ENCODE data around the gene HHAT. TPM values are rescaled to one million over a fixed set of nuclear protein-coding genes. Genes with fewer than 3 reads are reported as not detected.
"Not testable (repeated sequence)": the region's sequence is repeated elsewhere in the genome, so short reads cannot be mapped to it uniquely, and the experiment has no call there.

The HHAT gene
- total and polyA plus RNA-seq, 8 donors: under 0.01 to 5.8 (median 1.6) TPM

DNA sequence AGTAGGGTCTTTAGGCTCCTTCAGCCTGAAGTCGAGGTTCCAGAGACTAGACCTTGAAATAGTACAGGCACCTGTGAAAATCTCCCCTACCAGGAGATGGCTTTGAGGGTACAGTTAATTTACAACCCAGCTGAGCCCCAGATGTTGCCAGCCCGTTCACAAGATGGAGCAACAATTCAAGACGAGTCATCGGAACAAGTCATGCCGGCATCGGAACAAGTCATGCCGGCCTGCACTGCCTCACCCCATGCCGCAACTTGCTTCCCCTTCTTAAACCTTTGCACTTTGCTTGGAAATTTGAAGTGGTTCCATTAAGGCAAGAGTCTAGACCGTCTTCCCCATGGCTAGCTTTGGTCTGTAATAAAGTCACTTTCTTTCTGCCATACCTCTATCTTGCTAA lies 16.0 kb downstream of the HHAT start:
- H3K9me3 ChIP-seq: no peaks in the 10 kb centered on the region
- DNase-seq: no peak
- intact Hi-C loops (cut with DNase I; ENCODE audit: low total_unique reads): no loop called here
- H3K27ac ChIP-seq: no peak overlapping the region
- H3K36me3 ChIP-seq: peaks cover 0 to 5% (median 0%) of the 10 kb centered on the region in 4 donors
- no peak overlapping the region for H3K4me3 ChIP-seq
- 79 to 96% (median 93%) methylated on average over 7 to 9 of the region's 9 CpGs for WGBS, 5 donors
- peaks cover 0 to 20% (median 9%) of the 10 kb centered on the region in 4 donors for H3K4me1 ChIP-seq
- H3K27me3 ChIP-seq: no peaks in the 10 kb centered on the region
- TF ChIP-seq EP300 (IDR thresholded peaks at IDR 0.05): no peak
- TF ChIP-seq POLR2A (IDR thresholded peaks at IDR 0.05): no peak
- TF ChIP-seq, protein P1, sequence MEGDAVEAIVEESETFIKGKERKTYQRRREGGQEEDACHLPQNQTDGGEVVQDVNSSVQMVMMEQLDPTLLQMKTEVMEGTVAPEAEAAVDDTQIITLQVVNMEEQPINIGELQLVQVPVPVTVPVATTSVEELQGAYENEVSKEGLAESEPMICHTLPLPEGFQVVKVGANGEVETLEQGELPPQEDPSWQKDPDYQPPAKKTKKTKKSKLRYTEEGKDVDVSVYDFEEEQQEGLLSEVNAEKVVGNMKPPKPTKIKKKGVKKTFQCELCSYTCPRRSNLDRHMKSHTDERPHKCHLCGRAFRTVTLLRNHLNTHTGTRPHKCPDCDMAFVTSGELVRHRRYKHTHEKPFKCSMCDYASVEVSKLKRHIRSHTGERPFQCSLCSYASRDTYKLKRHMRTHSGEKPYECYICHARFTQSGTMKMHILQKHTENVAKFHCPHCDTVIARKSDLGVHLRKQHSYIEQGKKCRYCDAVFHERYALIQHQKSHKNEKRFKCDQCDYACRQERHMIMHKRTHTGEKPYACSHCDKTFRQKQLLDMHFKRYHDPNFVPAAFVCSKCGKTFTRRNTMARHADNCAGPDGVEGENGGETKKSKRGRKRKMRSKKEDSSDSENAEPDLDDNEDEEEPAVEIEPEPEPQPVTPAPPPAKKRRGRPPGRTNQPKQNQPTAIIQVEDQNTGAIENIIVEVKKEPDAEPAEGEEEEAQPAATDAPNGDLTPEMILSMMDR (IDR thresholded peaks at IDR 0.05): no peak

DNA sequence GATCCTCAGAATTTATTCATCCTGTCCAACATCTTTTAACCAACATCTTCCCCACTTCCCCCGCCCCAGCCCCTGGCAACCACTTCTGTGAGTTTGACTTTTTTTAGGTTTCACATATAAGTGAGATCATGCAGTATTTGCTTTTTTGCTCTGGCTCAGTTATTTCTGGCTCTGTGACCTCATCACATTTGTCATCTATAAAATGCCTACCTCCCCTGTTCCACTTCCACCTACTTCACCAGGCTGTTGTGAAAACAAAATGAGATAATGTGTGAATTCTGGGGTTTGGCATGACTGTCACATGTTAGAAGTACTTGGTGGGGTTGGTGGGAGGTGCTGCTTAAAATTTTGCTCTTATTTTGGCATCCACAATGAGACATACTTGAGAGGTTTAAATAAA lies 18.4 kb downstream of the HHAT start:
- peaks cover 0 to 13% (median 0%) of the 10 kb centered on the region in 4 donors for H3K36me3 ChIP-seq
- H3K4me1 ChIP-seq: peaks cover 0 to 8% (median 3%) of the 10 kb centered on the region in 4 donors
- no peaks in the 10 kb centered on the region for H3K27me3 ChIP-seq
- peak in 1 of 2 donors; percentile 50 for DNase-seq
- H3K4me3 ChIP-seq: no peak overlapping the region
- 91 to 100% (median 93%) methylated on average over 1 of the region's 1 CpG for WGBS, 5 donors
- TF ChIP-seq, protein P1 (IDR thresholded peaks at IDR 0.05): no peak
- TF ChIP-seq POLR2AphosphoS5 (IDR thresholded peaks at IDR 0.05): no peak
- no peak for TF ChIP-seq POLR2A (IDR thresholded peaks at IDR 0.05)
- no peak for TF ChIP-seq EP300 (IDR thresholded peaks at IDR 0.05)
- H3K27ac ChIP-seq: no peak overlapping the region
- no peaks in the 10 kb centered on the region for H3K9me3 ChIP-seq
- intact Hi-C loops (cut with DNase I; ENCODE audit: low total_unique reads): no loop called here

DNA sequence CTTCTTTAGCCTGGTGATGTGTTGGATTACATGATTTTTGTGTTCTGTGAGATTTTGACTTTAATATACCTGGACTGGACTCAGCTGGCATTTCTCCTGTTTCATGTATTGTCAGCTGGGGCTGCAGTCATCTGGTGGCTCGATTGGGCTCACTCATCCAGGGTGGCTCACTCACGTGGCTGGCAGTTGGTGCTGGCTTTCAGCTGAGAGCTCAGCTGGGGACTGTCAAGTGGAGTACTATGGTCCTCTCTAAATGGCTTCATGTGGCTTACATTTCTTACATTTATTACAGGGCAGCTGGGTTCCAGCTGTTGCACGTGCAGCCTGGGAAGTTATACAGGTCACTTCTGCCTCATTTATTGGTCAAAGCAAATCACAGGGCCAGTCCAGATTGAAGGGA lies 22.8 kb downstream of the HHAT start:
- no peak overlapping the region for H3K4me3 ChIP-seq
- WGBS, 5 donors: 64 to 79% (median 75%) methylated on average over 3 of the region's 3 CpGs
- peaks cover 0 to 13% (median 0%) of the 10 kb centered on the region in 4 donors for H3K36me3 ChIP-seq
- TF ChIP-seq POLR2AphosphoS5 (IDR thresholded peaks at IDR 0.05): no peak
- no peak for TF ChIP-seq POLR2A (IDR thresholded peaks at IDR 0.05)
- TF ChIP-seq, protein P1 (IDR thresholded peaks at IDR 0.05): no peak
- TF ChIP-seq EP300 (IDR thresholded peaks at IDR 0.05): no peak
- H3K9me3 ChIP-seq: no peaks in the 10 kb centered on the region
- intact Hi-C loops (cut with DNase I; ENCODE audit: low total_unique reads): no loop called here
- H3K27me3 ChIP-seq: no peaks in the 10 kb centered on the region
- no peak for DNase-seq
- no peaks in the 10 kb centered on the region for H3K4me1 ChIP-seq
- H3K27ac ChIP-seq: no peak overlapping the region

DNA sequence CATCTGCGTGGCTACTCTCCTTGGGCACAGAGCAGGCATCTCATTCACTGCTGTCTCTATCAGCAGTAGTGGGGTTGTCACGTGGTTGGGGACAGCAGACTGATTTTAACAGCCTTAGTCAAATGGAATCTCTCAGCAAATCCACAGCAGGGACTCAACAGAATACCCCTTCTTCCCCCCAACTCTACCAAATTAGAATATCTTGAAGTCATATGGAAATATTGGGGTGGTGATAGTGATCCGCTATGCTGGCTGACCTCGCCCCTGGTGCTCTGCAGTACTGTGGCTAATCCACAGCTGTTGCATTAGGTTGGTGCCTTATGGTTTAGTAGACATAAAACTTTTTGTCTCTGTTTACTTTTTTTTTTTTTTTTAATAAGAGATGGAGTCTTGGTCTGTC lies 23.9 kb downstream of the HHAT start:
- Histone ChIP-seq H3K4me1 (no peaks in the 10 kb centered on the region), H3K4me3 (no peak overlapping the region)
- 89 to 95% (median 89%) methylated on average over 4 of the region's 4 CpGs for WGBS, 5 donors

DNA sequence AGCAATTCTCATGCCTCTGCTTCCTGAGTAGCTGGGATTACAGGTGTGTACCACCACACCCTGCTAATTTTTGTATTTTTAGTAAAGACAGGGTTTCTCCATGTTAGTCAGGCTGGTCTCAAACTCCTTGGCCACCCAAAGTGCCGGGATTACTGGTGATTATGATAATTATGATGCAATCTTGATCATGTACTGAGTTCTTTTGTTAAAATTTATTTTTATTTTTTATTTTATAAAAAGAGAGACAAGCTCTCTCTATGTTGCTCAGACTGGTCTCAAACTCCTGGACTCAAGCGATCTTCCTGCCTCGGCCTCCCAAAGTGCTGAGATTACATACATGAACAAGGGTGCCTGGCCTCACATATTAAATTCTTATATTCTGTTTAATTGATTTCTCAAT lies 25.6 kb downstream of the HHAT start:
- 95 to 99% (median 97%) methylated on average over 3 of the region's 3 CpGs for WGBS, 5 donors
- H3K4me3 ChIP-seq; H3K4me1 ChIP-seq; H3K27ac ChIP-seq; H3K9me3 ChIP-seq; DNase-seq; H3K27me3 ChIP-seq; H3K36me3 ChIP-seq; intact Hi-C loops (cut with DNase I; ENCODE audit: low total_unique reads): not testable (repeated sequence)

More for the DNA sequence above, 23.9 kb downstream of the HHAT start:
- Histone ChIP-seq H3K9me3 (no peaks in the 10 kb centered on the region), H3K27me3 (no peaks in the 10 kb centered on the region), H3K27ac (no peak overlapping the region), H3K36me3 (peaks cover 0 to 13% (median 0%) of the 10 kb centered on the region in 4 donors)
- TF ChIP-seq POLR2A (IDR thresholded peaks at IDR 0.05): no peak
- no peak for DNase-seq
- intact Hi-C loops (cut with DNase I; ENCODE audit: low total_unique reads): no loop called here

Data from stomach (tissue), 9 donors.